Stimulated activated naive CD4-positive, alpha-beta T cell treated with Interleukin-2 at 50 U/mL for 16 hours (primary cell): ENCODE data around the gene GMDS.

Source experiments
- DNase-seq: peaks from one replicate; lab custom pipeline; 2025; lab: John Stamatoyannopoulos, UW

The GMDS gene

GRCh38 chr6:1832844-1833787, 412.3 kb downstream of the GMDS start:
- no peak for DNase-seq

- no peak for DNase-seq
Measured at GRCh38 chr6:1832358-1832757, 413.0 kb downstream of the GMDS start.

DNA sequence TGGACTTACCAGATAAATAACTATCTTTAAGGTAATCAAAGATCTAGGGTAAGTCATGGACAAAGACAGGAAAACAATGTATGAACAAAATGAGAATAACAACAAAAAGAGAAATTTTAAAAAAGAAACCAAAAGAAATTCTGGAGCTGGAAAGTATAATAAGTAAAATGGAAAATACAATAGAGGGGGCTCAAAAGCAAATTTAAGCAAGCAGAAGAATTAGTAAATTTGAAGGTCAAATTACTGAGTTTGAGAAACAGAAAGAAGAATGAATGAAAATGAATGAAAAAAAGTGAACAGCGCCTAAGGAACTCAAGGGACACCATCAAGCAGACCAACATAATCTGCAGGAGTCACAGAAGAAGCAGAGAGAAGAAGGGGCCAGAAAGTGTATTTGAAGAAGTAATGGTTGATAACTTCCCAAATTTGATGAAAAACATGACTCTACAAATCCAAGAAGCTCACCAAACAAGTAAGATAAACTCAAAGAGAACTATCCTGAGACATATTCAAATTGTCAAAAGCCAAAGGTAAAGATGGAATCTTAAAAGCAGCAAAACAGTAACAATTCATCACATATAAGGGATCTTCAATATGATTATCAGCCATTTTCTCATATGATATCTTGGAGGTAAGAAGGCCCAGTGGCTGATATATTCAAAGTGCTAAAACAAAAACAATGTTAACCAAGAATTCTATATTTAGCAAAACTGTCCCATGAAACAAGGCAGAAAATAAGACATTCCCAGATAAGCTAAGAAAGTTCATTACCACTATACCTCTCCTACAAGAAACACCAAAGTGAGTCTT, 417.2 kb downstream of the GMDS start:
- no peak for DNase-seq

GRCh38 chr6:1825926-1826325, 419.5 kb downstream of the GMDS start:
- no peak for DNase-seq

- DNase-seq, result no peak
Measured at GRCh38 chr6:1825277-1825676, 420.1 kb downstream of the GMDS start.

- no peak for DNase-seq
Measured at GRCh38 chr6:1821513-1822183, 423.8 kb downstream of the GMDS start.

GRCh38 chr6:1821164-1821512, 424.3 kb downstream of the GMDS start:
- DNase-seq, result no peak

- no peak for DNase-seq
Measured at GRCh38 chr6:1820714-1821113, 424.7 kb downstream of the GMDS start.

DNA sequence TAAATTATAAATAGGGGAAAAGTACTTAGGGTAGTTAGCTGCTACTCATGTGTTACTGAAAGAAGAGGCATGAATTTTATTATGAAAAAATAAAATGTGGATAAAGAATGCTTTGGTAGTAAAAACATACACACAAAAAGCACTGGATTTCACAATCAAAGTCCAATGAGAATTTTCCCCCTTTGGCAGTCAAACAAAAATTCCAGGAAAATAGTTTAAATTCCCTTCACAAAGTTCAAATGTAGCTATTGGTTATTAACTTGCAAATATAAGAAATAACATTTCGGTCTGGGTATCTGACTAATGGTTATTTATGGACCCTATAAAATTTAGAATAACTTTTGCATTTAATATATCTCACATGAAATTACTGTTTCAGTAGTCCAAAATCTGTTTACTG, 425.2 kb downstream of the GMDS start:
- no peak for DNase-seq

- no peak for DNase-seq
Measured at GRCh38 chr6:1819007-1819406, 426.4 kb downstream of the GMDS start.

- DNase-seq, result no peak
Measured at GRCh38 chr6:1817033-1817761, 428.2 kb downstream of the GMDS start.

DNA sequence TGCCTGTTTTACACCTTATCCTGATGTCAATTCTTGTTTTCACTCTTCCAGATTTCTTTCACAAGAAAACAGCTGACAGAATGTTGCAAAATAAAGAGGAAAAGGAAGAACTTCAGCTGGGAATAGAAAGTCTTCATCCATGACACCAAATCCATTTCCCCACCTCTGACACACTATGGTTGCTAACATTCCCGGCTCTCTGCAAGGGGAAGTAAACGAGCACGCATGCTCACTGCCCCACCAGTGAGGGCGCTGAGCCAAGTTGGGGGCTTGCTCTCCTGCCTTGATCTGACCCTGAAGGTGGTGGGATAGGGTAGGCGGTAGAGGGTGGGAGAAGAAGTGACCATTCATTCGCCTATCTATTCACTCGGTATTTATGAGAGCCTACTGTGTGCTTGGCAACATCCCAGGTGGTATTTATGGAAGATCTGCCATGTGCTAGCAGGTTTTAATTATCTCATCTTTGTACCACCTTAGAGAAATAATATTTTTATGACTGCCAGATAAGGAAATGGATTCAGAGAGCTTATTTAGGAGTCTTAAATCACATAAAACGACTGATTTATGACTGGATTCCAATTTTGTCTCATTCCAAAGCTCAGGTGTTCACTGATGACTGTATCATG, 429.5 kb downstream of the GMDS start:
- DNase-seq, result no peak

GRCh38 chr6:1814279-1814678, 431.1 kb downstream of the GMDS start:
- DNase-seq, result no peak

GRCh38 chr6:1812487-1812886, 432.9 kb downstream of the GMDS start:
- no peak for DNase-seq

DNA sequence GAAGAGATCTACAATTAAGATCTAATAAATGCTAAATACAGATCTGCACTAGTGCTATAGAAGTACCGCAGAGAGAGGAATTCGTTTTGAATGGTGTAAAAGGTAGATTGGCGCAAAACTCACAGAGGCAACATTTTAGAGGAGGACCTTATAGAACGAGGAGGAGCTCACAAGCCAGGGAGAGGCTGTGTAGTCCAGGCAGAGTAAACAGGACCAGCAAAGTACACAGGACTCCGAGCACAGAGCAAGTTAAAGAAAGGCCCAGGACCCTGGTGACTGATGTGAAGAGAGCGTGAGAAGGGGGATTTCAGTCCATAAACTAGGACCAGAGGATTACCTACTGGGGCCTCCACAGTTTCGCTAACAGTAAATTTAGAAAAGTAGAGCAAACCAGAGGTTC, 433.4 kb downstream of the GMDS start:
- no peak for DNase-seq

DNA sequence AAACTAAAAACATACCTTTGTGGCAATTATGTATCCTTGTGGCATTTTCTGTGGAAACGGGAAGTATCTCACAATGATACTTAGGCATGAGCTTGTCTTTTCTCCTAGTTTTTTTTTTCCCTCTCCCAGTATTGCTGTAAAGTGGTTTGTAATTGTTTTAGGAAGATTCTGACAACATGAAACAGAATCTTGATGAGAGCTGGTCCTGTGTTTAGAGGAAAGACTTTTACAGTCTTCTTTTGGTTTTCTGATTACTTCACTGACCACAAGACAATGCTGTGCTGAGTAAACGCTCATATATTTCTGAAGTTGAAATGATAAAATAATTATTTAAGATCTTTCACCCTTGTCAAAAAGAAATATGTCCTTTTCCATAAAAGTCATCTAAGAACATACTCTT, 434.5 kb downstream of the GMDS start:
- no peak for DNase-seq

DNA sequence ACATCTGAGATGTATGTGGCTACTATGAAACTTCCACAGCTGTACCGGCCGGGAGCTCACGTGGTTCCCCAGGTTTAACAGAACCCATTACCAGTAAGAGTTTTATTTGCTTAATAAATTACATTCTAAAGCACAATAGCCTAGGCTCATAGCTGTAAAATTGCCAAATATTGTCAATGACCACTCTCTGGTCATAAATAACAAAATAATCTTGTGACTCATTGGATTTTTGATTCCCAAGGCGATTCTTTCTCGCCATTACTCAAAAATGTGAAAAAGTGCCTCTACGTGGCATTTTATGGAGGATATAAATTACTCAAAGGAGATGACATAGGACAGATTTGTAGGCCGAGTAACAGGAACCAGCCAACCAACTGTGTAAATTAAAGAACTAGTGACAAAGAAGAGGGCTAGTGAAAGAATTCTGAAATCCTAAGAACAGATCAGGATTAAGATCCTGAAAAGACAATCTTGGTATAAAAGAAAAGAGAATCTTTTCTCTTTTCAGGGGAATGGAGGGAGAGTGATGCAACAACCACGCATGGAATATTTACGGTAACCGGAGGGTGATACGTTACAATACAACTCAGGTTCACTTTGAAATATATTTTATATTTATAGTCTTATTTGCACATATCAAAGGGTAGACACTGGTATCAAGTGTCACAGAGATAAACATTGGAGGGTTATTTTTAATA, 436.0 kb downstream of the GMDS start:
- DNase-seq, result no peak

- no peak for DNase-seq
Measured at GRCh38 chr6:1806935-1807334, 438.5 kb downstream of the GMDS start.

DNA sequence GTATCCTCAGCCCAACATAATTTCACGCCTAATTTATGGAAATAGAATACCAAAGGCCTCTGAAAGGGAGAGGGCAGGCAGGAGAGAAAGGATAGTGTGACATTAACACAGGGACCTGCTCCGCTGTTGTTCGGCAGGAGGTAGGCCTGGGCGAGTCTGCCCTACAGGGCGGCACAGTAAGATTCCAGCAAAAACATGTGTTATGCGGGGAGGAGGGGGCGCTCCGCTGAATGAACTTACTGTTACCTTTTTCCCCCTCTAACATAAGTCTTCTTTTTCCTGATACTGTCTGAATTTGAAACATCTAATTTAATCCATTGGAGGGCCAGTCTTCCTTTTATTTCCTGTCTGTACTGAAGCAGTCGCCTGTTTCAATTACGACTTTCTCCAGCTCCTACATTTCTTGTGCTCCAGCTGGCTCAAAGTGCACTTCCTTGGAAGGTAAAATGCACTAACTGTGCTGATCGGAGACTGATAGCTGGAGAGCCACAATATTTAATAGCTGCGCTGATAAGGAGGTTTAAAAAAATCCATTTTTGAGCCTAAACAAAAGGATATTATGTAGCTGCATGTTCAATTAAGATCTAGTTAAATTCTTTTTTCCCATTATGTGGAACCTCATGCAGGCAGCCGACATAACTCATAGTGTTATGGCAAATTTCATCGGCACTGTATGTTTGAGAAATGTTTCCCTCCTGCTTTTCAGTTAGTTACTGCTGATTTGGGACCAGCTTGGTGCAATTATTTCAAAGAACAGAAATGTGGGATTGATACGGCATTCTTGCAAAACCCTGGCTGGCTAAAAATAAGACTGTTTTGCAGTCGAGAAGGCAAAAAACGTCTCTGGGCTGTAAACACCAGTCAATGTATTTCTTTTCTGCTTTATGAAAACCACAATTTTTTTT, 442.7 kb downstream of the GMDS start:
- no peak for DNase-seq

DNA sequence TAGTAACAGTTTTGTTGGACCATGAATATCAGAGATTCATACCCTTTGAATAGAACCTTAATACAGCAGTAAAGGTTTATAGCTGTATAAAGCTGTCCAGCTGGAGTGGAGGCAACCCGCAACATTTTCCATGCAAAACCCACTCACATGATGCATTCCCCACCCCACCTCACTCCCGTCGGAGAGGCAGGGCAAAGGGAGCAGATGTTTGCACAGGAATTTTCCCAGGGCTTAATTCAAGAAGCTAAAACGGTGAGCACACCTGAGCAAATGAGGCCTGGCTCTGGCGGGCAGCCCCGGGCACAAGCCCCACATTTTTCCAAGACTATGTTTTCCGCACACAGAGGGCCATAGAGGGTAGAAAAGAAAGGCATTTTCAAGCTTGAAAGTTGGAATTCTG, 444.0 kb downstream of the GMDS start:
- no peak for DNase-seq
